ENCODE measurements around the gene ADISSP. TPM values are rescaled to one million over a fixed set of nuclear protein-coding genes. Genes with fewer than 3 reads are reported as not detected.

ADISSP gene
- total RNA-seq, 1 donor from 2014 or later = 55.8 TPM

DNA sequence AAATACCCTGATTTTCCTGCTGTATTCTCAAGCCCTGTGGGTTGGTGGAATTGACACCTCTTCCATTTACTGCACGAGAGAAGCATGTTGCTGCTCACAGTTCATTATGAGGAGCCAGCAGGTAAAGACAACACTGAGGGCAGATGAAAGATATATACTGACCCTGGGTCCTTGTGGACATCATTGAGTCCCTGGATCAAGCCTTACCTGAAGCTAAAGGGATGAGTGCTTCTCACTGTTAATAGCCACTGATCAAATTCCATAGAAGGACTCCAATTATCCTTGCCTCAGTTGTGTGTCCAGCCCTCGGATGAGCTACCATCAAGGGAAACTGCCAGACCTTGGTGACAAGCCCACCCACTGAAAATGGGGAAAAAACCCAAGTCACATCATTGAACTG, 47.5 kb downstream of the ADISSP start:
- H3K4me1 Mint-ChIP-seq (ENCODE audit: low read depth) = peaks cover 7% of the 10 kb centered on the region
- H3K27me3 Mint-ChIP-seq (ENCODE audit: low read depth) = peaks cover 15% of the 10 kb centered on the region
- intact Hi-C loops (cut with micrococcal nuclease) = no loop called here
- H3K4me3 Mint-ChIP-seq (ENCODE audit: low read depth) = no peak overlapping the region
- no peaks in the 10 kb centered on the region for H3K36me3 Mint-ChIP-seq (ENCODE audit: low read depth)
- H3K27ac Mint-ChIP-seq = no peak overlapping the region
- H3K9me3 Mint-ChIP-seq = no peaks in the 10 kb centered on the region
- no peak for DNase-seq (ENCODE audit: low spot score)

DNA sequence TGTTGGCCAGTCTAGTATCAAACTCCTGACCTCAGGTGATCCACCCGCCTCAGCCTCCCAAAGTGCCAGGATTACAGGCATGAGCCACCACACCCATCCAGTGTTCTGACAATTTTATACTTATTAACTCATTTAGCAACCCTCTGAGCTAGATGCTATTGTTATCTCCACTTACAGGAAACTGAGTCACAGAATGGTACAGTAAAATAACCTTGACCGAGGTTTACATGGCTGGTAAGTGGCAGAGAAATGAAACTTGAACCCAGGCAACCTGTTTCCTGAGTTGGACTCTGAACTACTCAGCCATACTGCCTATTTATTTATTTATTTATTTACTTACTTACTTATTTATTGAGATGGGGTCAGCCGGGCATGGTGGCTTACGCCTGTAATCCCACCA, 48.5 kb downstream of the ADISSP start:
- Mint-ChIP-seq H3K4me3 (ENCODE audit: low read depth) (no peak overlapping the region), H3K27me3 (ENCODE audit: low read depth) (peaks cover 15% of the 10 kb centered on the region), H3K36me3 (ENCODE audit: low read depth) (no peaks in the 10 kb centered on the region), H3K4me1 (ENCODE audit: low read depth) (peaks cover 7% of the 10 kb centered on the region), H3K27ac (no peak overlapping the region), H3K9me3 (no peaks in the 10 kb centered on the region)
- DNase-seq (ENCODE audit: low spot score) = no peak
- intact Hi-C loops (cut with micrococcal nuclease) = no loop called here

GRCh38 chr20:3716195-3716834, 51.2 kb downstream of the ADISSP start:
- no peak overlapping the region for H3K27ac Mint-ChIP-seq
- intact Hi-C loops (cut with micrococcal nuclease) = no loop called here
- H3K9me3 Mint-ChIP-seq = no peaks in the 10 kb centered on the region
- H3K4me3 Mint-ChIP-seq (ENCODE audit: low read depth) = no peak overlapping the region
- H3K4me1 Mint-ChIP-seq (ENCODE audit: low read depth) = peaks cover 6% of the 10 kb centered on the region
- peaks cover 9% of the 10 kb centered on the region for H3K27me3 Mint-ChIP-seq (ENCODE audit: low read depth)
- H3K36me3 Mint-ChIP-seq (ENCODE audit: low read depth) = no peaks in the 10 kb centered on the region
- DNase-seq (ENCODE audit: low spot score) = no peak

- H3K4me1 Mint-ChIP-seq (ENCODE audit: low read depth) = no peaks in the 10 kb centered on the region
- no peaks in the 10 kb centered on the region for H3K36me3 Mint-ChIP-seq (ENCODE audit: low read depth)
- intact Hi-C loops (cut with micrococcal nuclease) = no loop called here
- peaks cover 8% of the 10 kb centered on the region for H3K27me3 Mint-ChIP-seq (ENCODE audit: low read depth)
- DNase-seq (ENCODE audit: low spot score) = no peak
- H3K9me3 Mint-ChIP-seq = no peaks in the 10 kb centered on the region
- no peak overlapping the region for H3K27ac Mint-ChIP-seq
- H3K4me3 Mint-ChIP-seq (ENCODE audit: low read depth) = no peak overlapping the region
Measured at GRCh38 chr20:3714092-3714491, 53.5 kb downstream of the ADISSP start.

- Mint-ChIP-seq H3K4me1 (ENCODE audit: low read depth) (no peaks in the 10 kb centered on the region), H3K36me3 (ENCODE audit: low read depth) (no peaks in the 10 kb centered on the region), H3K27me3 (ENCODE audit: low read depth) (peaks cover 8% of the 10 kb centered on the region), H3K4me3 (ENCODE audit: low read depth) (no peak within 1 kb of the TSS), H3K9me3 (no peaks in the 10 kb centered on the region), H3K27ac (no peak within 1 kb of the TSS)
- intact Hi-C loops (cut with micrococcal nuclease) = no loop called here
- DNase-seq (ENCODE audit: low spot score) = no peak
Measured at GRCh38 chr20:3712279-3712873, 55.2 kb downstream of the ADISSP start, which contains the start of gene SIGLEC1. TSS of gene SIGLEC1 (minus strand) at chr20:3712600. CDS start at chr20:3707128, 5,472 bp downstream.

DNA sequence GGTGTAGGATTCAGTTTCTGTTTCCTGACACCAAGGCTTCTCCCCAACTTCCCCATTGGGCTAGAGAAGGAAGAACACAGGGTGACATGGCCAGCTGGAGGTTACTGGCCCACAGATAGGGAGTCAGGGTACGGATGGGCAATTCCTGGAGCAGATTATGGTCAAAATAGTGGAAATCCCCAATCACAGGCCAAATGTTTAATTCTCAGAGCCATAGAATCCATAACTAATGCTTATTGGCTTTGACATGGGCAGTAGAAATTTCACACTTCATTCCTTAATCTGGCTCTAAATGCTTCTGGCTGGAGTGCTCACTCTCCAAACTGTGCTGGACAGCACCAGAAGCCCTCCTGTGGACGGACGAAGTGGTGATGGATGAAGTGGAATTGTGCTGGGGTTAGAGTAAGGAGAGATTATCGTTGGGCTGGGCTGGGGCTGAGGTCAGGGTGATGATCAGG, 56.0 kb downstream of the ADISSP start:
- Mint-ChIP-seq H3K36me3 (ENCODE audit: low read depth) (no peaks in the 10 kb centered on the region), H3K27ac (no peak overlapping the region), H3K4me3 (ENCODE audit: low read depth) (no peak overlapping the region), H3K27me3 (ENCODE audit: low read depth) (peaks cover 8% of the 10 kb centered on the region), H3K4me1 (ENCODE audit: low read depth) (no peaks in the 10 kb centered on the region), H3K9me3 (no peaks in the 10 kb centered on the region)
- no peak for DNase-seq (ENCODE audit: low spot score)
- intact Hi-C loops (cut with micrococcal nuclease) = loop anchor here (1.0 kb wide), 2 partner anchors 35 to 148 kb away; no protein-coding TSS in a partner anchor

DNA sequence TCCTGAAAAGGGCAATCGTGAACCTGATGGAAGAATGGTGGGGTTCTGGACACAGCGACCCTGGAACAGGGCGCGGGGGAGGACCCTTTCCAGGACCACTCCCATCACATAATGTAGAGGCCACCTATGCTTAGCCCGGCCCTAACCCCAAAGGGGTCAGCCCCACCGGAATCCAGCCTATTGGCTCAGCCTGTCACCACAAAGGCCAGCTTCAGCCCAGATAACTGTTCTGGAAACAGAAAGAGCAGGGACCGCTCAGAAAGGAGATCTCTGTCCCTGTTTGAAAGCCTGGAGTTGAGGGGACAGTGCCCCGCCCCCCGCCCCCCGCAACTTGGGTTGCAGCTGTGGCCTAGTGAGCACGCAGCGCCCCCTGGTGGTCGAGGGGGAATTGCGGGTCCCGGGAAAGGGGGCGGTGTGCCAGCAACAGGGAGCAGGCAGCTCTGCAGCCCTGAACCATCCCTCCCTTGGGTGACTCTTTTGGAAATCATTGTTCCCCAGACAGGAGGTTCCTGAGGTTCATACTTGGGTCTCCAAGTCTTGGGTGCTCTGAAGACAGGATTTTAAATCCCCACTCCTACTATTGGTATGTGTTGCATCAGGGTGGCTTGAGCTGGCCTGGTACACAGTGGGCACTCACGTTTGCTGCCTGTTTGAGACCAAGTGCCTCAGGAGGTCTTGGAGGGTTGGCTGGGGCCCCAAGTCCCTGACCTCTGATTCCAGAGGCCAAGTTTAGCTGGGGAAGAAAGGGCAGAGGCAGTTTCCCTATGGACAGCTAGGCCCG, 56.7 kb downstream of the ADISSP start:
- Mint-ChIP-seq H3K9me3 (no peaks in the 10 kb centered on the region), H3K4me1 (ENCODE audit: low read depth) (no peaks in the 10 kb centered on the region), H3K4me3 (ENCODE audit: low read depth) (no peak overlapping the region), H3K27ac (no peak overlapping the region), H3K27me3 (ENCODE audit: low read depth) (peaks cover 8% of the 10 kb centered on the region), H3K36me3 (ENCODE audit: low read depth) (no peaks in the 10 kb centered on the region)
- intact Hi-C loops (cut with micrococcal nuclease) = loop anchor here (1.0 kb wide), 2 partner anchors 35 to 148 kb away; no protein-coding TSS in a partner anchor
- peak; percentile 58 for DNase-seq (ENCODE audit: low spot score)

GRCh38 chr20:3710011-3710466, 57.5 kb downstream of the ADISSP start:
- Mint-ChIP-seq H3K27me3 (ENCODE audit: low read depth) (peaks cover 8% of the 10 kb centered on the region), H3K27ac (no peak overlapping the region), H3K9me3 (no peaks in the 10 kb centered on the region), H3K4me1 (ENCODE audit: low read depth) (no peaks in the 10 kb centered on the region), H3K36me3 (ENCODE audit: low read depth) (no peaks in the 10 kb centered on the region), H3K4me3 (ENCODE audit: low read depth) (no peak overlapping the region)
- DNase-seq (ENCODE audit: low spot score) = no peak
- intact Hi-C loops (cut with micrococcal nuclease) = no loop called here

GRCh38 chr20:3707508-3707899, 60.0 kb downstream of the ADISSP start:
- H3K4me3 Mint-ChIP-seq (ENCODE audit: low read depth) = no peak overlapping the region
- peaks cover 8% of the 10 kb centered on the region for H3K27me3 Mint-ChIP-seq (ENCODE audit: low read depth)

GRCh38 chr20:3706774-3707507, 60.6 kb downstream of the ADISSP start:
- Mint-ChIP-seq H3K36me3 (ENCODE audit: low read depth) (no peaks in the 10 kb centered on the region), H3K4me3 (ENCODE audit: low read depth) (no peak overlapping the region), H3K27me3 (ENCODE audit: low read depth) (peaks cover 8% of the 10 kb centered on the region), H3K9me3 (no peaks in the 10 kb centered on the region), H3K4me1 (ENCODE audit: low read depth) (no peaks in the 10 kb centered on the region), H3K27ac (no peak overlapping the region)
- no peak for DNase-seq (ENCODE audit: low spot score)
- intact Hi-C loops (cut with micrococcal nuclease) = no loop called here

More at GRCh38 chr20:3707508-3707899, 60.0 kb downstream of the ADISSP start:
- Mint-ChIP-seq H3K36me3 (ENCODE audit: low read depth) (no peaks in the 10 kb centered on the region), H3K4me1 (ENCODE audit: low read depth) (no peaks in the 10 kb centered on the region), H3K9me3 (no peaks in the 10 kb centered on the region), H3K27ac (no peak overlapping the region)
- DNase-seq (ENCODE audit: low spot score) = no peak
- intact Hi-C loops (cut with micrococcal nuclease) = no loop called here

GRCh38 chr20:3705970-3706739, 61.4 kb downstream of the ADISSP start:
- Mint-ChIP-seq H3K4me1 (ENCODE audit: low read depth) (no peaks in the 10 kb centered on the region), H3K9me3 (no peaks in the 10 kb centered on the region), H3K4me3 (ENCODE audit: low read depth) (no peak overlapping the region), H3K27me3 (ENCODE audit: low read depth) (peaks cover 8% of the 10 kb centered on the region), H3K27ac (no peak overlapping the region), H3K36me3 (ENCODE audit: low read depth) (no peaks in the 10 kb centered on the region)
- intact Hi-C loops (cut with micrococcal nuclease) = no loop called here
- no peak for DNase-seq (ENCODE audit: low spot score)

DNA sequence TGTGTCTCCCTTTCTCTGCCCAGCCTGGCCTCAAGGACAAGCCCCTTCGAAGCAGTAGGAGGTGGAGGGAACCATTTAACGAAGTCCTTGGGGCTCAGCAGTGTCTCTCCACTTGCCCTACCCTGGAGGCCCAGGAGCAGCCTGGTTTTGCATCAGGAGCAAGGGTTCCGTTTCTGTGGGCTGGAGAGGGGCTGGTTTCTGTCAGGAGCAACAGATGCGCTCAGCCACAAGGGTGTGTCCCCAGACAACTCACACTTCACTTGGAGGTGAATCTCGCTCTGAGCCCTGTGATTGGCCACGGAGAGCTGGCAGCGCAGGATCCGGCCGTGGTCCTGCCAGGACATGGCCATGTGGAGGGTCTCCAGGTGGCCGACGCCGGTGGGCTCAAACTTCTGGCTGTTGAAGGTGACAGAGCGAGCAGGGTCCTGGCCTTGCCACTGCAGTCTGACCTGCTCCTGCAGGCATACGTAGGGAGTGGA, 62.0 kb downstream of the ADISSP start:
- DNase-seq (ENCODE audit: low spot score) = no peak
- Mint-ChIP-seq H3K4me3 (ENCODE audit: low read depth) (no peak overlapping the region), H3K36me3 (ENCODE audit: low read depth) (no peaks in the 10 kb centered on the region), H3K27ac (no peak overlapping the region), H3K9me3 (no peaks in the 10 kb centered on the region), H3K4me1 (ENCODE audit: low read depth) (no peaks in the 10 kb centered on the region), H3K27me3 (ENCODE audit: low read depth) (peaks cover 8% of the 10 kb centered on the region)
- intact Hi-C loops (cut with micrococcal nuclease) = no loop called here
